Islet precursor cell (in vitro differentiated cells): ENCODE measurements around the gene MRTFB.

Experiments used
- DNase-seq: peaks from one replicate; pipeline ENCODE4 v3.0.0-alpha.2; 2018

MRTFB gene

GRCh38 chr16:14291286-14291685 is 220.2 kb downstream of the MRTFB start:
- peak; percentile 29 for DNase-seq

- DNase-seq = no peak
Measured at GRCh38 chr16:14292051-14292825, 221.1 kb downstream of the MRTFB start.

- no peak for DNase-seq
Measured at GRCh38 chr16:14296663-14297062, 225.5 kb downstream of the MRTFB start.

- no peak for DNase-seq
Measured at GRCh38 chr16:14298374-14299122, 227.4 kb downstream of the MRTFB start.

- DNase-seq = peak; percentile 90
Measured at GRCh38 chr16:14300705-14301168, 229.6 kb downstream of the MRTFB start.

- no peak for DNase-seq
Measured at GRCh38 chr16:14301169-14302030, 230.3 kb downstream of the MRTFB start.

- DNase-seq = peak; percentile 80
Measured at GRCh38 chr16:14302031-14302398, 230.9 kb downstream of the MRTFB start.

GRCh38 chr16:14302399-14303181 is 231.5 kb downstream of the MRTFB start:
- peak; percentile 61 for DNase-seq

- no peak for DNase-seq
Measured at GRCh38 chr16:14303182-14303618, 232.1 kb downstream of the MRTFB start.

- DNase-seq = no peak
Measured at GRCh38 chr16:14303639-14304394, 232.7 kb downstream of the MRTFB start.

GRCh38 chr16:14304891-14305460 is 233.9 kb downstream of the MRTFB start:
- no peak for DNase-seq

- no peak for DNase-seq
Measured at GRCh38 chr16:14306485-14307058, 235.5 kb downstream of the MRTFB start.

GRCh38 chr16:14307059-14307526 is 236.0 kb downstream of the MRTFB start:
- DNase-seq = peak; percentile 59

GRCh38 chr16:14307527-14308367 is 236.6 kb downstream of the MRTFB start:
- peak; percentile 63 for DNase-seq

GRCh38 chr16:14308368-14308723 is 237.2 kb downstream of the MRTFB start:
- no peak for DNase-seq

- peak; percentile 97 for DNase-seq
Measured at GRCh38 chr16:14309001-14309886, 238.1 kb downstream of the MRTFB start.

GRCh38 chr16:14309906-14310305 is 238.8 kb downstream of the MRTFB start:
- peak; percentile 94 for DNase-seq

- DNase-seq = peak; percentile 67
Measured at GRCh38 chr16:14310519-14310991, 239.4 kb downstream of the MRTFB start.
